RPMI7951 (cell line): ENCODE results near the gene ATXN1. TPM values are rescaled to one million over a fixed set of nuclear protein-coding genes. Genes with fewer than 3 reads are reported as not detected.
A peak's percentile ranks its signal among the peaks of the same experiment; 100 is the strongest.
"Not testable (repeated sequence)": the region's sequence is repeated elsewhere in the genome, so short reads cannot be mapped to it uniquely, and the experiment has no call there.

ENCODE experiments used
- DNase-seq: peaks from one replicate; pipeline ENCODE4 v3.0.0-alpha.2; 2012; ENCODE audit warnings: low read depth
- total RNA-seq: library from RNA; depleted of rRNA; stranded (reverse); fragments of >200 nt; shearing (Covaris generic); gene quantifications from 2 replicates; pipeline ENCODE4 v1.2.3, GENCODE V29; 2014; rRNA removed

The ATXN1 gene
- 29.1 and 31.2 TPM in 2 replicates for total RNA-seq

- DNase-seq: peak; percentile 66
Measured at GRCh38 chr6:16760516-16761470, at the start of gene ATXN1. ATXN1 (minus strand) TSS chr6:16761460.

- DNase-seq: no peak
Measured at GRCh38 chr6:16810411-16810810, 49.2 kb upstream of the ATXN1 start.

- no peak for DNase-seq
Measured at GRCh38 chr6:16809753-16810358, 48.6 kb upstream of the ATXN1 start.

GRCh38 chr6:16807956-16808355 lies 46.7 kb upstream of the ATXN1 start:
- DNase-seq: no peak

- no peak for DNase-seq
Measured at GRCh38 chr6:16806363-16806762, 45.1 kb upstream of the ATXN1 start.

GRCh38 chr6:16805243-16805950 lies 44.1 kb upstream of the ATXN1 start:
- DNase-seq: peak; percentile 7

GRCh38 chr6:16804546-16805242 lies 43.4 kb upstream of the ATXN1 start:
- no peak for DNase-seq

GRCh38 chr6:16803294-16804200 lies 42.3 kb upstream of the ATXN1 start:
- no peak for DNase-seq

- DNase-seq: peak; percentile 83
Measured at GRCh38 chr6:16802071-16802470, 40.8 kb upstream of the ATXN1 start.

GRCh38 chr6:16800942-16801341 lies 39.7 kb upstream of the ATXN1 start:
- peak; percentile 60 for DNase-seq

- no peak for DNase-seq
Measured at GRCh38 chr6:16800341-16800740, 39.1 kb upstream of the ATXN1 start.

GRCh38 chr6:16799279-16800193 lies 38.3 kb upstream of the ATXN1 start:
- DNase-seq: peak; percentile 37

- DNase-seq: no peak
Measured at GRCh38 chr6:16793828-16794412, 32.7 kb upstream of the ATXN1 start.

GRCh38 chr6:16789329-16790038 lies 28.2 kb upstream of the ATXN1 start:
- no peak for DNase-seq

GRCh38 chr6:16787128-16787682 lies 25.9 kb upstream of the ATXN1 start:
- no peak for DNase-seq

GRCh38 chr6:16785496-16785895 lies 24.2 kb upstream of the ATXN1 start:
- DNase-seq: no peak

- DNase-seq: not testable (repeated sequence)
Measured at GRCh38 chr6:16784957-16785356, 23.7 kb upstream of the ATXN1 start.

GRCh38 chr6:16783952-16784565 lies 22.8 kb upstream of the ATXN1 start:
- DNase-seq: no peak
